GM19455 (cell line): ENCODE measurements around the gene PLEKHA6.

Experiments used
- ATAC-seq: cut with Tn5 transposase; IDR thresholded peaks from one replicate; pipeline ENCODE4 v1.9.1; 2021; ENCODE audit not compliant: unreplicated experiment

PLEKHA6 gene, protein sequence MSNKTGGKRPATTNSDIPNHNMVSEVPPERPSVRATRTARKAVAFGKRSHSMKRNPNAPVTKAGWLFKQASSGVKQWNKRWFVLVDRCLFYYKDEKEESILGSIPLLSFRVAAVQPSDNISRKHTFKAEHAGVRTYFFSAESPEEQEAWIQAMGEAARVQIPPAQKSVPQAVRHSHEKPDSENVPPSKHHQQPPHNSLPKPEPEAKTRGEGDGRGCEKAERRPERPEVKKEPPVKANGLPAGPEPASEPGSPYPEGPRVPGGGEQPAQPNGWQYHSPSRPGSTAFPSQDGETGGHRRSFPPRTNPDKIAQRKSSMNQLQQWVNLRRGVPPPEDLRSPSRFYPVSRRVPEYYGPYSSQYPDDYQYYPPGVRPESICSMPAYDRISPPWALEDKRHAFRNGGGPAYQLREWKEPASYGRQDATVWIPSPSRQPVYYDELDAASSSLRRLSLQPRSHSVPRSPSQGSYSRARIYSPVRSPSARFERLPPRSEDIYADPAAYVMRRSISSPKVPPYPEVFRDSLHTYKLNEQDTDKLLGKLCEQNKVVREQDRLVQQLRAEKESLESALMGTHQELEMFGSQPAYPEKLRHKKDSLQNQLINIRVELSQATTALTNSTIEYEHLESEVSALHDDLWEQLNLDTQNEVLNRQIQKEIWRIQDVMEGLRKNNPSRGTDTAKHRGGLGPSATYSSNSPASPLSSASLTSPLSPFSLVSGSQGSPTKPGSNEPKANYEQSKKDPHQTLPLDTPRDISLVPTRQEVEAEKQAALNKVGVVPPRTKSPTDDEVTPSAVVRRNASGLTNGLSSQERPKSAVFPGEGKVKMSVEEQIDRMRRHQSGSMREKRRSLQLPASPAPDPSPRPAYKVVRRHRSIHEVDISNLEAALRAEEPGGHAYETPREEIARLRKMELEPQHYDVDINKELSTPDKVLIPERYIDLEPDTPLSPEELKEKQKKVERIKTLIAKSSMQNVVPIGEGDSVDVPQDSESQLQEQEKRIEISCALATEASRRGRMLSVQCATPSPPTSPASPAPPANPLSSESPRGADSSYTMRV

DNA sequence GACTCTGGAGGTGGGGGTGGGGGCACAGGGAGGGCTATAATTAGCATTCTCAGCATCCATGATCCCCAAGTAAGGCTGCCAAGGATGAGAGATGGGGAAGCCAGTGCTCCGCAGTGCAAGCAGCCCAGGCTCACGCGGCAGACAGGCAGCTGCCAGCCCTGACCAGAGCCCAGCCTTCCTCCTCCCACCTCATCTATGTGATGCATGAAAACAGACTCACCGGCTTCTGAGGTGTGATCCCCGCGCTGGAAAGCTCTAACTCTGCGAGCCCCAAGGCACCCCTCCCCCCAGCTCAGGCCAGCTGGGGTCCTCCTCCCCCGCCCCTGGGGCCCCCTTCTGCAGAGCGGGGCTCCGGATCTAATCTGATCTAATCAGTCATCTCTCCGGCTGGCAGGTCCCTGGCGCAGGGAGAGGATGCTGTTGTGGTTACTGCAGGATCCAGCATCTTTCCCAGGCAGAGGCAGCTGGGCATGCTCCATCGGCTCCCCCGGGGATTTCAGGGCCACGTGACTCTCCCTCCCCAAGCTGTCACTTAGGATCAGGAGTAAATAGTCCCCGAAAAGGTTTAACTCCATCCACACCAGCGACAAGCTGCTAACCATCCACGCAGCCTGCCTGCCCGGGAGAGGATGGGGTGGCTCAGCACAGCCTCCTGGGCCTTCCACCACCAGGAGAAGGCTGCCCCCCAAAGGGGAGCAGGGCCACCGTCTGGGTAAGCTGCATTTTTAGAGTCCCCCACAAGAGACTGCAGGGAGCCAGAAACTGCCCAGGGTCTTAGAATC lies at the start of gene PLEKHA6:
Gene PLEKHA6 (minus strand): TSS at position 456 of the 782 bp plus-strand sequence. CDS start 86,202 bp downstream, outside the sequence.
- no peak for ATAC-seq

DNA sequence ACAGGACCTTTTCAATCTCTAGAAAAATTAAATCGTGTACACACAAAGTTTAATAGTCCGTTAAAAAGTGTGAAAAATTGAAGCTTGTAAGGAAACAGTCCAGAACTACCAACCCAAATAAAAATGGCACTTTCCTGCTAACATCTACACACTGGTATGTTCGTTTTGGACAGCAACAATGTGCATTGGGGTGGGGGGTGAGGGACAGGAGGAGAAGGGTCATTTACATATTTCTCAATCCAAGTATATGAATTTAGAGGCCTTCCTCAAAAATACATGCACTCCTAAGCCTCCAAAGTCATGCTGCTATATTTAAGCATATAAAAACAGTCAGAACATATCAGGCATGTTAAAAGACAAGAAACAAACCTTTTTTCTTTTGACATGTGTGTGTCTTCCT lies 49.4 kb upstream of the PLEKHA6 start:
- no peak for ATAC-seq

DNA sequence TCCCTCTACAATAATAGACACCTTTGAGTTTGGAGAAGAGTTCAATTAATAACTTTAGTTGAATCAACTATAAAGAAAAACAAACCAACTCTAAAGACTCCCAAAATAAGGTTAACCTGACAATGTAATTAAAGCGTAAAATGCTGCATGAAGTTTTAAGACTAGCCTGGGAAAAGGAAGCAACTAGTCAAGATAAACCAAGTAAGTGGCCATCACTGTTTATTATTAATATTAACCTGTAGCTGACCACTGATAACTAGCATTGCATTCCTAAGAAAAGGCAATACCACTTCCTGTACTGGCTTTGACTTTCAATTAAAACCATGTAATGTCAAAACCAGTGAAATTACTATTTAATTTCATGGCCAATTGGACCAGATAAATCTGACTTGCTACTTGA lies 48.9 kb upstream of the PLEKHA6 start:
- no peak for ATAC-seq

DNA sequence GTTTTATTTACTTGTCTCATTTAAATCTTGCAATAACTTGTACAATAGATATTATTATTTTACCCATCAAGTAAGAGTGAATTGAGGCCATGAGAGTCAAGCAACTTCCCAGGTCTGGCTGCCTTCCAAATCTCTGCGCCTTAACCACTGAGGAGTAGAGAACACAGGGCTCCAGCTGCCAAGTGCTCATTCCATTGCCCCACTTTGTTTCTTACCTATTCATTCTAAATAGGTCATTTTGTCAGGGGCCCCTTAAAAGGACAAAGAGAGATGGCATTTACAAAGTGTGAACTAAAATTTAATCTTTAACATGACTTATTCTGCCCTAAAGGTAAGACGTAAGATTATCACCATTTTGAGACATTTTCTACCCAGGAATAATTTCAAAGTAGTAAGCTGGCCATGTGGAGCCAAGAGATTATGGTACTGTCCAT lies 48.4 kb upstream of the PLEKHA6 start:
- ATAC-seq: no peak

DNA sequence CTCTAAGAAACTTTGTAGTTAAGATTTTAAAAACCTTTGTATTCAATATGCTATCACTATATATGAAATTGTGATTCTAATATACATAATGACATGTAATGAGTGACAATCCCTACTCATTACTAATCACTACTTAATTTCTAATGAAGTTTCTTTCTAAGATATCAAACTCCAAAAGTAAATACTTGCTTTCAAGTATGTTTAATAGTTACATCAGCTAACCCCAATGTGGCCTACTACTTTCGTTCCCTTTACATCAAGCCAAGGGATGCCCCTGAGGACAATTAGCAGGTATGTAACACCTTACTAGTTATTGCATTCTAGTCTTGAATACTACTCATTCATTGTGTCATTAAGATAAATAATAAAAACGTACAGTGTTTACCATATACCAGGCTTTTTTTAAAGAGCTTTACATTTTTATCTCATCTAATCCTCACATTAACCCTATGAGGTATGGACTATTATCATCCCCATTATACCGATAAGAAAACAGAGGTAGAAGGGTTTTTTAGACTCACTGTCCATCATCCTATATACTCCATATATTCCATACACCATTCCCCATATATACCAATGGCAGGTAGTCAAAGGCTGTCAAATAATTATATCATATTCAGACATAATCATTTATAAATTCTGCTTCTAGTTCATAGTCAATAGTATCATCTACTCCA lies 47.7 kb upstream of the PLEKHA6 start:
- ATAC-seq: no peak

DNA sequence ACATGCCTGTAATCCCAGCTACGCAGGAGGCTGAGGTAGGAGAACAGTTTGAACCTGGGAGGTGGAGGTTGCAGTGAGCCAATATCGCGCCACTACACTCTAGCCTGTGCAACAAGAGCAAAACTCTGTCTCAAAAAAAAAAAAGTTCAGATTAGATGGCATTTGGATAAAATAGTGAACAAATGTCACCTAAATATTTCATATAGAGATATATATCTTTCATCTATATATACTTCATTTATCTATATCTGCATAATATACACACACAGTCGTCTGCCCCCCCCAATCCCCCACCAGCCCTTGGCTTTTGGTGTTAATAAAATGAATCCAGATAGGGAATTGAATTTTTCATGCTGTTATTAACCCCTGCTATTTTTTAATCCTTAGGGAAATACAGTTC lies 46.9 kb upstream of the PLEKHA6 start:
- ATAC-seq: no peak

DNA sequence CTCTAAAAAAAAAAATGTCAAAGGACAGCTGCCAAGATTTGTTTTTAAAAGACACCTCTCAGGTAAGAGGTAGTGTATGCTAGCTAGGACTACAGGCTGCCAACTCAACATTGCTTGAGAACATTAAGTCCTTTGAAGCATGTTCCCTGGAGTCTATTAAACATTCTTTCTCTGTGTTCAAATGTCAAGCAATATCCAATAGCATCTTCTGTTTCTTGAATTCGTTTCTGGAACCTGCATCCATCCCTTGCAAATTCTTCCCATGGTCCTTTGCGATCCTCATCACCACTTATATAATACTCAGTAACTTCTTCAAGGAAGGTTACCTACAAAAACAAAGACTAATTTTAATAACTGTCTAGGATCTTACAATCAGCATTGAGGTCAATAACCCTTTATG lies 46.3 kb upstream of the PLEKHA6 start:
- ATAC-seq: no peak

DNA sequence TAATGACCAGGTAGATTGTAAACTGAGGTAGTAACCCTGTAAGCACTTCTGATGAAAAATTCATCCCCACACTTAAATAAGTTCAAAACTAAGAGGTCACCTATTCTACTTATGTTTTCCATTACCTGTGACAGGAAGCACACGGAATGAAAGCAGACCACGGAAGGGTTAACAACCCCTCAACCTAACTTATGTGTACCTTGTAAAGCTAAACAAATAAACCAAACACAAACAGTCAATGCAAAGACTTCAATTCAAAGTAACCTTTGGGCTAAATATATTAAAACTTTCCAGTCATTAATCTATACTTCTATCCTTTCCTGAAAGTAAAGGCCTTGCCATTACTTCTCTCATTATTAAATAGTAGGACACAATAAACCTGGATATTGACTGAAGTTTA lies 44.9 kb upstream of the PLEKHA6 start:
- ATAC-seq: no peak

DNA sequence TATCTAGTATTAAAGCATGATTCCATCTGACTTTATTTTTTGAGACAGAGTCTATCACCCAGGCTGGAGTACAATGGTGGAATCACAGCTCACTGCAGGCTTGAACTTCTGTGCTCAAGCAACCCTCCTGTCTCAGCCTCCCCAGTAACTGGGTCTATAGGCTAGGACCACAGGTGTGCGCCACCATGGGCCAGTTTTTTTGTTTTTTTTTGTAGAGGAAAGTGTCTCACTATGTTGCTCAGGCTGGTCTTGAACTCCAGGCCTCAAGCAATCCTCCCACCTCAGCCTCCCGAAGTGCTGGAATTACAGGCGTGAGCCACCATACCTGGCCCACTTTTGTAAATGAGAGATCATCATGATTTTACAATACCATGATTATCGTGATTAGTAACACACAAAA lies 42.7 kb upstream of the PLEKHA6 start:
- no peak for ATAC-seq

DNA sequence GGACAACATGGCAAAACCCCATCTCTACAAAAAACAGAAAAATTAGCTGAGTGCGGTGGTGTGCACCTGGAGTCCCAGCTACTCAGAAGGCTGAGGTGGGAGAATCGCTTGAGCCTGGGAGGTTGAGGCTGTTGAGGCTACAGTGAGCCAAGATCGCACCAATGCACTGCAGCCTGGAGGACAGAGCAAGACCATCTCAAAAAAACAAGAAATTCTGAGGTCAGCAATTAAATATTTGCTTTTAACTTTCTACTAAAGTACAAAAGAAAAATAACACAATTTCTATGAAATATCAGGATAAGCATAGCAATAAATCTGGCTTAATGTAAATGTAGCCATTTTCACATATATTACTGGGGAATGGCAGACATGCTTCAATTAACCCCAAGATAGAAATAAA lies 42.0 kb upstream of the PLEKHA6 start:
- ATAC-seq: no peak

DNA sequence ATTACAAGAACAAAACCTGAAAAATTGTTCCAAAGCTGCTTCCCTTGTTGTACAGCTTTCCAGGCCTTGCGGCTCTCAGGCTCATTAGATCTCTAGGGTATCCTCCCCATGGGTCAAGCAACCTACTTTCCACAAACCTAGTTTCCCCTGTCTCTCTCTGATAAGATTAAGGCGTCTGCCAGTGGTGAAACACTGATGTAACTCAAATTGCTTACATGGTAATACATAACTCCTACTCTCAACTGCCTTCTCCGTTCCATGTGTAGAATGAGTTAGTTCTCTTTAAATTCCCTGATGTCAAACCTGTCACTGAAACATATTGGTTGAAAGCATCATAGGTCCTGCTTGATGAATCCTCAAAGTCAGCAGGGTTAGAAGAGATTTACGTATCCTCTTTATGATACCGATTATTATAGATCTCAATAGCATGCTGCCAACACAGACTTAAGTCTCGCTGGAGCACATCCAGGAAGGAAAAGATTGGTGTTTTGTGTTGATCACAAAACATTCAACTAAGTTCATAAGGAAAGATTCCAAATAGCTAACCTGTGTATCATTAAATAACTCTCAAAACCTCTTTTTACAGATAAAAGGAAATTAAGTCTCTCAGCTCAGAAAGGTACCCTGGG lies 41.3 kb upstream of the PLEKHA6 start:
- ATAC-seq: no peak

DNA sequence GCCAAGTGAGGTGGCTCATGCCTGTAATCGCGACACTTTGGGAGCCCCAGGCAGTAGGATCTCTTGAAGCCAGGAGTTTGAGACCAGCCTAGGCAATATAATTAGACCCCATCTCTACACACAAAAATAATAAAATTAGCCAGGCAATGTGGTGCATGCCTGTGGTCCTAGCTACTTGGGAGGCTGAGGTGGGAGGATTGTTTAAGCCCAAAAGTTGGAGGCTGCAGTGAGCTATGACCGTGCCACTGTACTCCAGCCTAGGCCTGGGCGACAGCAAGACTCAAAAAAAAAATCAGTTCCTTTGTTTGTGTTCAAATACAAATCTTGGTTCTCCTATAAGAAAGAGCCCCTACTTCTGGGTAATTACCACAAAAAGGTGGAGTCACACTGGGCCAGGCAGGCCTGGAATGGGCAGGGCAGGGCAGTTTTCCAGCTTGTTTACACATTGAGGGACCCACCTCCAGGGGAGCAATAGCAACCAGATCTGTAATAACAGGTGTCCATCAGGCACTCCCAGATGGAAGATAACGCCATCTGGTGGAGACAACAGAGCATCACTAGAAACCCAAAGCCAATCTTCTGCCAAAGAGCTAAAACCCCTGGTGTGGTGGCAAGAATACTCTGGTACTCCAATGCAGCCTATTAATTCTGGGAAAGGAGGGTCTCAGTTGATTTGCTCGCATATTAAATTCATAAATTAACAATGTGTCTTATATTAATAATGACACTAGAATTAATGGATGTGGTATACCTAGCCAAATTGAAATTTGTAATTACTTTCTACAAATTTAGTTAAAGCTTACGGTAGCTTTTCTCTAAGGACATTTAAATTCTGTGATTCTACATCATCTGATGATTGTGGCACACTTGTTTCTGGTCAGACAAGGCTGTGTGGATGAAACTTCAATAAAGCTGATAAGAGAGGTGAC lies 38.7 kb upstream of the PLEKHA6 start:
- no peak for ATAC-seq

DNA sequence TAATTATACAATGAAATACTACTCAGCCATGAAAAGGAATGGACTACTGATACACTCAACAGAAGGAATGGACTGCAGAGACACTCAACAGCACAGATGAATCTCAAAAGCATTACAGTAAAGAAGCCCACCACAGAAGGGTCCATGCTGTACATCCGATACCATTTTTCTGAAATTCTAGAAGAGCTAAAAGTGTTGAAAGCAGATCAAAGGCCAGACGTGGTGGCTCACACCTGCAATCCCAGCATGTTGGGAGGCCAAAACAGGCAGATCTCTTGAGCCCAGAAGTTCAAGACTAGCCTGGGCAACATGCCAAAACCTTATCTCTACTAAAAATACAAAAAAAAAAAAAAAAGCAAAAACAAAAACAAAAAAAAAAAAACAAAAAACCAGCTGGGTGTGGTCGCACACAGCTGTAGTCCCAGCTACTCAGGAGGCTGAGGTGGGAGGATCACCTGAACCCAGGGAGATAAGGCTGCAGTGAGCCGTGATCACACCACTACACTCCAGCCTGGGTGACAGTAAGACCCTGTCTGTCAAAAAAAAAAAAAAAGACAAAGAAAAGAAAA lies 36.4 kb upstream of the PLEKHA6 start:
- no peak for ATAC-seq

DNA sequence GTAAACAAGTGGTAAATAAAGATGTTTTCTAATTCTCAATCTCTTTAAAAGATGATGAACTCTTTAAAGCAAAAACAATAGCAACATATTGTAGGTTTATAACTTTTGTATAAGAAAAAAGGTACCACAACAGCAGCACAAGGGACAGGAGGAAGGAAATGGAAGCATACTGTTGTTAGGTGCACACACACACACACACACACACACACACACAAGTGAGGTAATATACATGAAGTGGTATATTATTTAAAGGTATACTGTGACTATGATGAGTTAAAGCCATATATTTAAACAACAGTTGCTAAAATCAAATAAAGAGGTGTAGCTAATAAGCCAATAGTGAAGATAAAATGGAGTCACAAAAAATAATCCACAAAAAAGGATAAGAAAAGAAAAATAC lies 31.9 kb upstream of the PLEKHA6 start:
- ATAC-seq: no peak

DNA sequence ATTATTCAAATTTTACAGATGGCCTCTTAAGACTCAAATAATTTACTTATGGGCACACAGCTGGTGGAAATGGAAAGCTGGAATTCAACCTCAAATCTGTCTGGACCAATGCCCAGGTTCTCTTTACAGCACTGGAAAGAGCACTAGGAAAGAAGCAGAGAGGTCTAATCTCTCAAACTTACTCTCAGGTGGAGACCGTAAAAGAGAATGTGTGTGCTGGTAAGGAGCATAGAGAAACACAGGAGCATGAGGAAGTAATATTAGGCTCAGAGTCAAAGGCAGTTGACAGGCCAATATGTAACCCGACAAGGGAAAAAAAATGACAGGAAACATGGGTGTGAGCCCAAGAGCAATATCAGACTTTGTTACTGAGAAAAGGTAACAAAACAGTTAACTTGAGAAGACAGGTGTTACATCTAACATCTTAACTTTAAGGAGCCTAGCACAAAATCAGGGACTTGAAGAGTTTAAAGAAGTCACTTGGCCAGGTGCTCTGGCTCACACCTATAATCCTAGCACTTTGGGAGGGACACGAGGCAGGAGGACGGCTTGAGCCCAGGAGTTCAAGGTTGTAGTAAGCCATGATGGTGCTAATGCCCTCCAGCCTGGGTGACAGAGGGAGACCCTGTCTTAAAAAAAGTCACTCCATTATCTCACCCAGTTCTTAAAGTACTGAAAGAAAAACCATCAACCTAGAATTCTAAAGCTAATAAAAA lies 31.2 kb upstream of the PLEKHA6 start:
- no peak for ATAC-seq

DNA sequence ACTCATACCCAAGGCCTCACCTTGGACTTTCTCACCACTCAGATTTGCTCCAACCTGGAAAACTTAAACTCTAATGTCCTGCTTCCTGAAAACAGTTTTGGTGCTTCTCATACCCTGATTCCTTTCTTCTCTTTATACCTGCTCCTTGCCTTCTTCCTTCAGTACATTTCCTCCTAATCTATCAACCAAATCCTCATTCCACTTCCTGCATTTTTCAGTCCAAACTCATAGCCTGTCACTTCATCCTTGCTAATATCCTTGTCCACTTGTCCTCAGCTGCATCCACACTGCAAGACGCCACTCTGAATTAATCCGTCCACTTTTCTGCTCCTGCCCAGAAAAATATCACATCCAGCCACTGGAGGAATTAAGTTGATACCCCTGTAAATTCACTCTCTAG lies 26.0 kb upstream of the PLEKHA6 start:
- ATAC-seq: no peak

DNA sequence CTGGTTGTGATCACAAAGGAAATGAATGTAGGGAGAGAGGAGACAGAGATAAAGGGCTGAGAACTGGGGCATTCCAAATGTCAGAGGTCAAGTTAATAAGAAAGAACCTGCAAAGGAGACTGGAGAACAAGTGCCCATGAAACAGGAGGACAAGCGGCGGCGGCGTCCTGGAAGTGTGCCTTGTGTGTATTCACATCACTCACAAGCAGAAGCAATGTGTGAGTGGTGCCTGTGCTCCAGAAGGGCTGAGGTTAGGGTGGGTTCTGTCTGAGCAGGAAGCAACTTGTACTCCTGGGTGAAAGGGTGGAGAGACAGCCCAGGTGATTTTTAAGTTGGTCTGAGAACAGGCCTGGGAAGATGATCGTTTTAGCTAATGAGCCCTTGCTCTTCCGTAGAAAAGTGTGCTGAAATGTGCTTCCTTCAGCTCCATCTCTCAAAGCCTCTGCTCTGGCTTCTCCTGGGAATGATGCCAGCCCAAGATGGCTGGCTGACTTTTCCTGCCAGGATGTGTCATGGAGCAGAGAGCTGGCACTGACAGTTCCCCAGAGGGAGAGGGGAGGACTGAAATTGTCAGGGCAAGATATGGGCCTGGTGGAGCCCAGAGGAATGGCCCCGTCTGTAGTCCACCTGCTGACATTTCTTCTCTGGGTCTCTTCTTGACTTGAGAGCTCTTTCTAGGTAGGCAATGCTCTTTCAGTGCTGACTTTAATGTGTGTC lies 25.1 kb upstream of the PLEKHA6 start:
- ATAC-seq: no peak
